GM12801 (cell line): Measurements from ENCODE around the gene CHPT1.

Experiments
- CTCF ChIP-seq: IDR thresholded peaks from one replicate; pipeline ENCODE4 v1.5.1; 2011; ENCODE audit warnings: control low read depth; ENCODE audit not compliant: insufficient read length; ENCODE audit errors: extremely low read depth

CHPT1 gene

GRCh38 chr12:101729842-101730241 lies 32.4 kb downstream of the CHPT1 start:
- no peak for TF ChIP-seq CTCF

GRCh38 chr12:101732318-101732717 lies 34.9 kb downstream of the CHPT1 start:
- no peak for TF ChIP-seq CTCF

GRCh38 chr12:101733166-101733565 lies 35.7 kb downstream of the CHPT1 start:
- TF ChIP-seq CTCF: no peak

GRCh38 chr12:101737476-101737875 lies 40.0 kb downstream of the CHPT1 start:
- no peak for TF ChIP-seq CTCF

- TF ChIP-seq CTCF: no peak
Observed at GRCh38 chr12:101738920-101739665, 41.7 kb downstream of the CHPT1 start, which contains the start of gene SYCP3. TSS of gene SYCP3 (minus strand) at chr12:101739462. CDS start at chr12:101737935, 1,527 bp downstream.

GRCh38 chr12:101740566-101740965 lies 43.1 kb downstream of the CHPT1 start:
- no peak for TF ChIP-seq CTCF

GRCh38 chr12:101740980-101741379 lies 43.5 kb downstream of the CHPT1 start:
- no peak for TF ChIP-seq CTCF
